COLO668 (cell line): ENCODE measurements around the gene CARNS1.

Experiments used
- DNase-seq: peaks from one replicate; lab custom pipeline; 2025; ENCODE audit not compliant: unreplicated experiment; lab: John Stamatoyannopoulos, UW

Gene CARNS1

GRCh38 chr11:67409261-67409666 lies 6.2 kb upstream of the CARNS1 start:
- no peak for DNase-seq

DNA sequence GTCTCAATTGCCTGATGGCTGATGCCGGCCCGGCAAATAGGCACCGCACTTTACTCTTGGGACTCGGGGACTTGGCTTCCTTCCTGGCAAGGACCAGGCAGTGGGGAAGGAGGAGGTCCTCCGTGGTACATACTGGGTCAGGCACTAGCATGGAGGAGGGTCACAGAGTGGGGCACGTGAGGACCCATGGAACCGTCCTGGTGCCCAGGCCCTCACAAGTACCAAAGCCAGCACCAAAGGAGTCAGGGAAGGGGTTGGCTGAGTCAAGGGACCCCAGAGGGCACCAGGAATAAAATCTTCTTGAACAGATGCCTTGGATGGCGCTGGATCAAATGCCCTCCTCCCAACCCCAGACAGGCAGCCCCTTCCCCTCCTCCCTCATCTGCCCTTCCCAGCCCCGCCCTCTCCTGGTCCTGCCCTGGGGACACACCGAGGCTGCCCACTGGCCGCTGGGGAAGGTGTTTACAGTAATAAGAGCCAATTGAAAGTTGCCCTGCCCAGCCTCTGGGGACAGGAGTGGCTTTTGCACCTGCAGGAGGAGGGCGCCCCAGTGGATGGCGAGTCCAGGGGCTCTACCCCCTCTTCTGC lies 5.6 kb upstream of the CARNS1 start:
- peak; percentile 55 for DNase-seq

DNA sequence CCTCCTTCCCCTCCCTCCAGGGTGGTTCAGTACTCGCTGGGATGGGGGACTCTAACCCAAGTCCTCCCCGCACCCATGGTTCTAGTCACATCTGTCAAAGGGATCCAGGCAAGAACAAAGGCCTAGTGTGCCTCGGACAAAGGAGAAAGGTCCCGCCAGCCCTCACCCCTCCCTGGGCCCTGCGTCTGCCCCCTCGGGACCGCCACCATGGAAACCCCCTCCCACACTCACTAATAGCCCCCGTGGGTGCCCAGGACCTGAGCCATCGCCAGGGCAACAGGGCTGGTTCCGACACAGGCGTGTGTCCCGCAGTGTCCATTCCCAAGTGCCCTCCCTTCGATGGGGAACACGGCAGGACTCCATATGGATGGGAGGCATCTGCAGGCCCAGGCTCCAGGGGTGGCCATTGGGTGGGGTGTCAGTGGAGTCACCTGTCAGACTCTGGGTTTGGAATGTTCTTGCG lies 5.1 kb upstream of the CARNS1 start:
- DNase-seq, result no peak

GRCh38 chr11:67410984-67411784 lies 4.3 kb upstream of the CARNS1 start:
- DNase-seq, result no peak

DNA sequence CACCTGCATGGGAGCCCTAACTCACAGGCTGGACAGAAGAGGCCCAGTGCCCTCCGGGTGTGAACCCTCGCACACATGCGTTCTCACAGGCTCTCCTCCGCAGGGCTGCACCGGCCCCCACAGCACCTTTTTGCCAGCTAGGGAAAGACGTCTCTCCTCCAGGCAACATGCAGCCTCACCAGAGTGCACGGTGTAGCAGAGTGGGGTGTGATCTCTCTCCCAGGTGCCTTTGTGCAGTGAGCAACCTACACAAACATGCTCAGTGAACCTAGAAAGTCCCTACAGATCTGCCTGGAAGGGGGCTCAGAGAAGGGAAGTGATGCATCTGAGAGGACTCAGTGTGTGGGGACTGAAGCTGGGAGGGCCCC lies 3.7 kb upstream of the CARNS1 start:
- DNase-seq, result no peak

- no peak for DNase-seq
Observed at GRCh38 chr11:67412495-67413179, 2.8 kb upstream of the CARNS1 start.

- DNase-seq, result no peak
Observed at GRCh38 chr11:67413266-67413849, 2.1 kb upstream of the CARNS1 start.

DNA sequence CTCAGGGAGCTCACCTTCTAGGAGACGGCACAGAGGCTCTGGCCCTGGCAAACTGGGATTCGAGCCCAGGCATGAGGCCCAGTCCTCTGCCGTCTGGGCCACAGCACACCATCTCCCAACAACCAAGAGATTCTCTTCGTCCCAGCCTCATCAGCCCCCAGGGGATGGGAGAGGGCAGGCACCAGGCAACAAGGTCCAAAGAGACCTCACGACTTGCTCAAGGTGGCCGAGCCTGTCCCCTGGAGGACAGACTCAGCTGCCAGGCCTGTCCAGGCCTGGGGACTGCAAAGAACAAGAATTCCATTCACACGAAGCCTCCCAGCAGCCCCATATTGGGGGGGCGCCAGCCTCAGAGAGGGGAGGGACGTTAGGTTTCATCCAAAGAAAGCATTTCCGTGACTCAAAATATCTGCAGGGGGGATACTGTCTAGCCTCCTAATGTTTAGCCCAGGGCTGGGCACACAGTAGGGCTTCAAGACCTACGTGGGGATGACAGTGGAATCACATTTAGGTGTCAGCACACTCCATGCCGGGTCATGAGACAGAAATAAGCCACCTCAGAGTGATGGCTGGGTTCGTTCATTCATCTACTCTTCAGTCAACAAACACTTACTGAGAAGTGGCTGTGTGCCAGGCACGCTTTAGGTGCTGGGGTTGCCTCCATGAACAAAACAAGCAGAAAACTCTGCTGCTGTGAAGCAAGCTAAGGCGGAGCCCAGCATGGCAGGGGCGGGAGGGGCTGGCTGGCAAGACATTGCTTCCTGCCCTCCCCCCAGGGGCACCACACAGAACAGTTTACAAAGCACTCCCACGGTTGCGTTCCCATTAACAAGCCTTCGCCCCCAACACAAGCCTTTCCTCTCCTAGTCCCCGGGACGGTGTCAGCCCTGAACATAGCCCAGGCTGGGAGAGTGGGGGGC lies 1.2 kb downstream of the CARNS1 start:
- DNase-seq, result peak; percentile 71

DNA sequence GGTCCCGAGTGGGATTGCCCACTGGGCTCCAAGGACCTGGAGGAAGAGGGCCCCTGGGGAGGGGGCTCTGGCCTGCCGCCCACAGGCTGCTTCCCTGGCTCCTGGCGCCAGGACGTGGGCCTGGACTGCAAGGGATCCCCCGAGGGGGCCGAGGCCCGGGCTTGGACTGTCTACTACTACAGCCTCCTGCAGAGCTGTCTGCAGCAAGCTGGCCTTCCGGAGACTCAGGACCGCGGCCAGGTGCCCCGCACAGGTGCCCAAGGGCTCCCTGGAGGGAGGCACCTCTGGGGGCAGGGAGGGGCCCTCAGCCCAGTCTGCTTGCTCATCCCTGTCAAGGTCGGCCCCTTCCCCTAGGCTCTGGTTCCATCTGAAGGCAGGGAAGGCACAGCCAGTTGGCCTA lies 1.9 kb downstream of the CARNS1 start:
- DNase-seq, result no peak

DNA sequence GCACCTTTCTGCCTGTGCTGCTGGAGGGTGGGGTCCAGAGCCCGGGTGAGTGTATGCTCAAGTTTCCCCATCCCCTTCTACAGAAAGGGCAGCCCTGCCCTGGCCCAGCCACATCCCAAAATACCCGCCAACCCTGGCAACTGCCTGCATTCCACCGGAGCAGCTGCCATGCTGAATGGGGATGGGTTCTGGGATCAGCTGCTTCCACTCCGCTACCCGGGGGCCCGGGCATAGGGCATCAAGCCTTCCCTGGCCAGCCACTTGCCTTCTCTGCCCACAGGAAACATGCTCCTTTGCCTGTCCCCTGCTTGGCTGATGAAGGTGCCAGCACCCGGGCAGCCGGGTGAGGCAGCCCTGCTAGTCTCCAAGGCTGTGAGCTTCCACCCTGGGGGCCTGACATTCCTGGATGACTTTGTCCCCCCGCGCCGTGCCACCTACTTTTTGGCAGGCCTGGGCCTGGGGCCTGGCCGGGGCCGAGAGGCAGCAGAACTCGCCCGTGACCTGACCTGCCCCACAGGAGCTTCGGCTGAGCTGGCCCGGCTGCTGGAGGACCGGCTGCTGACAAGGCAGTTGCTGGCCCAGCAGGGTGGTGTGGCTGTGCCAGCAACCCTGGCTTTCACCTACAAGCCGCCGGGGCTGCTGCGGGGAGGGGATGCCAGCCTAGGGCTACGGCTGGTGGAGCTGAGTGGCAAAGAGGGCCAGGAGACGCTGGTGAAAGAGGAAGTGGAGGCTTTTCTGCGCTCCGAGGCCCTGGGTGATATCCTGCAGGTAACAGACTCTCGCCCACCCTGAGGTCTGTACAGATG lies 3.2 kb downstream of the CARNS1 start:
- DNase-seq, result no peak

- no peak for DNase-seq
Observed at GRCh38 chr11:67419325-67420049, 4.0 kb downstream of the CARNS1 start.

- no peak for DNase-seq
Observed at GRCh38 chr11:67420147-67420645, 4.7 kb downstream of the CARNS1 start.

- peak; percentile 97 for DNase-seq
Observed at GRCh38 chr11:67420646-67421429, 5.4 kb downstream of the CARNS1 start.

GRCh38 chr11:67421430-67422031 lies 6.1 kb downstream of the CARNS1 start:
- DNase-seq, result no peak

GRCh38 chr11:67422891-67423290 lies 7.4 kb downstream of the CARNS1 start:
- DNase-seq, result peak; percentile 18

DNA sequence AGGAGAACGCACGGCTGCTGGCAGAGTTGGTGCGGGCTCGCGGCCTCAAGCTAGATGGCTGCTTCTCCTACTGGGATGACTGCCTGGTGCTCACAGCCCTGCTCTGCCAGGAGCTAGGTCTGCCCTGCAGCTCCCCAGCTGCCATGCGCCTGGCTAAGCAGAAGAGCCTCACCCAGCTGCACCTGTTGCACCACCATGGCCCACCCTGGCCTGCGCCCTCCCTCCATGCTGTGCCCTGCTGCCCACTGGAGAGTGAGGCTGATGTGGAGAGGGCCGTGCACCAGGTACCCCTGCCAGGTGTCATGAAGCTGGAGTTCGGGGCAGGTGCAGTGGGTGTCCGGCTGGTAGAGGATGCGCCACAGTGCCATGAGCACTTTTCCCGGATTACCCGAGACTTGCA lies 8.0 kb downstream of the CARNS1 start:
- no peak for DNase-seq

DNA sequence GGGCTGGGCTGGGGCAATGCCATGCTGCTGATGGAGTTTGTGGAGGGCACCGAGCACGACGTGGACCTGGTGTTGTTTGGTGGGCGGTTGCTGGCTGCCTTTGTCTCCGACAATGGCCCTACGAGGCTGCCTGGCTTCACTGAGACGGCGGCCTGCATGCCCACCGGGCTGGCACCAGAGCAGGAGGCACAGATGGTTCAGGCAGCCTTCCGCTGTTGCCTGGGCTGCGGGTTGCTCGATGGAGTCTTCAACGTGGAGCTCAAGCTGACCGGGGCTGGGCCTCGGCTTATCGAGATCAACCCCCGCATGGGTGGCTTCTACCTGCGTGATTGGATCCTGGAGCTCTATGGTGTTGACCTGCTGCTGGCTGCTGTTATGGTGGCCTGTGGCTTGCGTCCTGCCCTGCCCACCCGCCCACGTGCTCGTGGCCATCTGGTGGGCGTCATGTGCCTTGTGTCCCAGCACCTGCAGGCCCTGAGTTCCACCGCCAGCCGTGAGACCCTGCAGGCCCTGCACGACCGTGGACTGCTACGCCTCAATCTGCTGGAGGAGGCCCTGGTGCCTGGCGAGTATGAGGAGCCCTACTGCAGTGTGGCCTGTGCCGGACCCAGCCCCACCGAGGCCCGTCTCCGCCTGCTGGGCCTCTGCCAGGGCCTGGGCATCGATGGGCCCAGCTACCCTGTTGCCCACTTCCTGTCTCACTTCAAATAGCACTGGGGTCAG lies 8.6 kb downstream of the CARNS1 start:
- DNase-seq, result no peak
